ENCODE measurements around the gene RNF10.

- TF ChIP-seq CTCF (IDR thresholded peaks at IDR 0.05) (no peak), POLR2A (IDR thresholded peaks at IDR 0.05) (no peak)
Observed at GRCh38 chr12:120544691-120545090, 10.5 kb downstream of the RNF10 start.
